KOPT-K1 (cell line): ENCODE results near the gene ARMC9.
"Not testable (repeated sequence)": the region's sequence is repeated elsewhere in the genome, so short reads cannot be mapped to it uniquely, and the experiment has no call there.

Experiments
- H3K27ac ChIP-seq: fragments of 200-600 bp; sonication (generic); 2 replicates; pipeline ENCODE4 v1.5.1; 2016; ENCODE audit warnings: antibody characterized with exemption, mild to moderate bottlenecking, low read depth, low read length; ENCODE audit not compliant: poor library complexity, severe bottlenecking
- H3K36me3 ChIP-seq: fragments of 200-600 bp; sonication (generic); 2 replicates; pipeline ENCODE4 v1.5.1; 2017; ENCODE audit warnings: antibody characterized with exemption, mild to moderate bottlenecking, low read length, moderate library complexity; ENCODE audit not compliant: insufficient read depth
- H3K9me3 ChIP-seq: fragments of 200-600 bp; sonication (generic); 2 replicates; pipeline ENCODE4 v1.5.1; 2017; ENCODE audit warnings: antibody characterized with exemption, low read length, mild to moderate bottlenecking; ENCODE audit not compliant: insufficient read depth, poor library complexity, severe bottlenecking

ARMC9 gene

GRCh38 chr2:231364961-231365810 lies 166.8 kb downstream of the ARMC9 start:
- H3K36me3 ChIP-seq = no peaks in the 10 kb centered on the region
- no peak overlapping the region for H3K27ac ChIP-seq
- H3K9me3 ChIP-seq = no peaks in the 10 kb centered on the region

GRCh38 chr2:231367178-231367577 lies 168.7 kb downstream of the ARMC9 start:
- no peak overlapping the region for H3K27ac ChIP-seq
- no peaks in the 10 kb centered on the region for H3K9me3 ChIP-seq
- no peaks in the 10 kb centered on the region for H3K36me3 ChIP-seq

DNA sequence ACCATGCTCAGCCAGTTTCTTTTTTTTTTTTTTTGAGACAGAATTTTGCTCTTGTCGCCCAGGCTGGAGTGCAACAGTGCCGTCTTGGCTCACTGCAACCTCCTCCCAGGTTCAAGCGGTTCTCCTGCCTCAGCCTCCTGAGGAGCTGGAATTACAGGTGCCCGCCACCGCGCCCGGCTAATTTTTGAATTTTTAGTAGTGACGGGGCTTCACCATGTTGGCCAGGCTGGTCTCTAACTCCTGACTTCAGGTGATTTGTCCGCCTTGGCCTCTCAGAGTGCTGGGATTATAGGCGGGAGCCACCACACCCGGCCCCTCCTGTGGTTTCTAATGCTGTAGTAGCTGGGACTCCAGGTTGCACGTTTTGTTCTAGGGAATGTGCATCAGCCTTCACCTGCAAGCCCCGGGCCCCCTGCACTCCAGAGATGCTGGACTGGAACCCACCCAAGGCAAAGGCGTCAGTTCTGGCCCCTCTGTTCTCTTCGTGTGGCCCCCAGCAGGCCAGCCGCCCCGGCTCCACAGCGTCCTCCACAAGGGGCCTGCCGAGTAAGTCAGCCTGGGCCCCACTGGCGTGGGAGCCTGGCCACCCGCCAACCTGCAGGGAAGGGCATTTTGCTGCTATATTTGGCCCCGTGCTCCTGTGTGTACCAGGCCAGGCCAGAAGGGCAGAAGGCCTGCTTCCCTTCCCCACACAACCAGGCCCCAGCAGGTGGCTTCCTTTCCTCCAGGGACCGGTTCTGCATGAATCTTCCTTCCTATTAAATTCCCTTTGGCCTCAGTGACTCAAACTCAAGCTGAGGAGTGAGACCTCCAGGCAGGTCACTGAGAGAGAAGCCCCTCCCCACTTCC lies 171.4 kb downstream of the ARMC9 start:
- no peaks in the 10 kb centered on the region for H3K36me3 ChIP-seq
- no peaks in the 10 kb centered on the region for H3K9me3 ChIP-seq
- H3K27ac ChIP-seq = no peak overlapping the region

DNA sequence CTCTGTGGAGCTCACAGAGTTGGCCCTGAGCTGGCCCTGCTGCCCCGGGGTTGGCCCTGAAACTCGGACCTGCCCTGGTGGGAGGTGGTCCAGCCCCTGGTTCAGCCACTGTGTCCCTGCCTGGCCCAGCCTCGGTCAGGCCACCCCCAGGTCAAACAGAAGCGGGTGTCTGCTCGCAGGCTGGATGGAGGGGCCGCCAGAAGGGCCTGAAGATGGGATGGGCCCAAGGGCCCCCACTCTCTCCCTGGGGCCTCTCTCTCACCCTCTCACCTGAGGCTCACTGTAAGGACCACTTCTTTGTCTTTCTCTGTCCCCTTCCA lies 172.0 kb downstream of the ARMC9 start:
- H3K9me3 ChIP-seq = no peaks in the 10 kb centered on the region
- H3K36me3 ChIP-seq = no peaks in the 10 kb centered on the region
- no peak overlapping the region for H3K27ac ChIP-seq

DNA sequence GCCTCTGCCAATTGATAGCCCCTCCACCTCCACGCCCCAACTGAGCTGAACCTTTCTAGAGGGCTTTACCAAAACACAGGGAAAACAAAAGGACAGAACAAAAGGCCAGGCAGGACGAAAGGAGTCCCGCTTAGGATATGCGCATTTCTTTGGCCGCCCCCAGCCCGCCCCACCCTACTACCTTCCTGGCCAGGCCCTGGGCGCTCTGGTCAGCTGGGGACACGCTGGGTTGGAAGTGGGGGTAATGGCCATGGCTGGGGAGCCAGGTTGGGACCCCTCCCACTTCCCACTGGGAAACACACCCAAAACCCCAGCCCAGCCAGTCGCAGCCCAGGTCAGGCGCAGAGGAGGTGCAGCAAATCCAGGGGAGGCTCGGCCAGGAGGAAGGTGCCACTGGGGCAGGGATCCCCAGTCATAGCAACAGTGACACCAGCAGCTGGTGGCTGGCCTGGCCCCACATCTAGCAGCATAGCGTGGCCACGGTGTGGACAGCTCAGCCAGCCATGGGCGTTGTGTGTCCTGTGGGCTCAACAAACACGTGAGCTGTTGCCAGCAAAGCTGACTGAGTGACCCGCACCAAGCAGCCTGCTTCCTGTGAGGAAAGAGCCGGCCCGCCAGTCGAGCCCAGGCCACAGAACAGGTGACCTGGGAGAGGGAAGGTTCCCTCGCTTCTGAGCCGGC lies 172.5 kb downstream of the ARMC9 start:
- Histone ChIP-seq H3K36me3 (no peaks in the 10 kb centered on the region), H3K27ac (no peak overlapping the region), H3K9me3 (no peaks in the 10 kb centered on the region)

GRCh38 chr2:231371430-231372054 lies 173.1 kb downstream of the ARMC9 start:
- Histone ChIP-seq H3K9me3 (no peaks in the 10 kb centered on the region), H3K27ac (no peak overlapping the region), H3K36me3 (no peaks in the 10 kb centered on the region)

GRCh38 chr2:231372326-231372725 lies 173.9 kb downstream of the ARMC9 start:
- Histone ChIP-seq H3K27ac (no peak overlapping the region), H3K36me3 (no peaks in the 10 kb centered on the region), H3K9me3 (no peaks in the 10 kb centered on the region)

- no peak overlapping the region for H3K27ac ChIP-seq
- H3K36me3 ChIP-seq = no peaks in the 10 kb centered on the region
- H3K9me3 ChIP-seq = no peaks in the 10 kb centered on the region
Measured at GRCh38 chr2:231373184-231373583, 174.8 kb downstream of the ARMC9 start.

GRCh38 chr2:231373786-231374349 lies 175.4 kb downstream of the ARMC9 start:
- Histone ChIP-seq H3K9me3 (no peaks in the 10 kb centered on the region), H3K36me3 (no peaks in the 10 kb centered on the region), H3K27ac (no peak overlapping the region)

- Histone ChIP-seq H3K9me3 (no peaks in the 10 kb centered on the region), H3K27ac (no peak overlapping the region), H3K36me3 (no peaks in the 10 kb centered on the region)
Measured at GRCh38 chr2:231374771-231375170, 176.3 kb downstream of the ARMC9 start.

DNA sequence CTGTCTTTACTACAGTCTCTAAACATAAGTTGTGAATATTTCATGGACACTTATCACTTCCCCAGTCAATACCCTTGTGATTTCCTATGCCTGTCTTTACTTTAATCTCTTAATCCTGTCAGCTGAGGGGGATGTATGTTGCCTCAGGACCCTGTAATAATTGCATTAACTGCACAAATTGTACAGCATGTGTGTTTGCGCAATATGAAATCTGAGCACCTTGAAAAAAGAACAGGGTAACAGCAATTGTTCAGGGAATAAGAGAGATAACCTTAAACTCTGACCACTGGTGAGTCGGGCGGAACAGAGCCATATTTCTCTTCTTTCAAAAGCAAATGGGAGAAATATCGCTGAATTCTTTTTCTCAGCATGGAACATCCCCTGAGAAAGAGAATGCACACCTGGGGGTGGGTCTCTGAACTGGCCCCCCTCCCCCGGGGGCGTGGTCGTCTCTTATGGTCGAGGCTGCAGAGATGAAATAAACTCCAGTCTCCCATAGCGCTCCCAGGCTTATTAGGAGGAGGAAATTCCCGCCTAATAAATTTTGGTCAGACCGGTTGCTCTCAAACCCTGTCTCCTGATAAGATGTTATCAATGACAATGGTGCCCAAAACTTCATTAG lies 177.7 kb downstream of the ARMC9 start:
- H3K27ac ChIP-seq, H3K9me3 ChIP-seq, H3K36me3 ChIP-seq: not testable (repeated sequence)

DNA sequence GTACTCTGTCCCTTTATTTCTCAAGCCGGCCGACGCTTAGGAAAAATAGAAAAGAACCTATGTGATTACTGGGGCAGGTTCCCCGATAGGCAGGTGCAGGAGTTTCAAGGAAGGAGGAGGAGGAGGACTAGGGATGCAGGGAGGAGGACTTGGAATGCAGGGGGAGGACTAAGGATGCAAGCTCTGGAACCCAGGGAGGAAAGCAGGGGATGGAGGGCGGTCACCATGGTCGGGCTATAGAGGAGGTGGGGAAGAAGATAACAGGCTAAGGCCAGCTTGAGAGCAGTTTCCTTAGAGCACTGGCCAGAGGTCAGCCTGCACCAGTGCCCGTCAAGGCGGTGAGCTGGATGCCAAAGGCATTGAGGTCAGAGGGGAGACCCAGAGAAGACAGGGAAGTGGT lies 178.4 kb downstream of the ARMC9 start:
- Histone ChIP-seq H3K36me3 (no peaks in the 10 kb centered on the region), H3K27ac (no peak overlapping the region), H3K9me3 (no peaks in the 10 kb centered on the region)

- Histone ChIP-seq H3K27ac (no peak overlapping the region), H3K9me3 (no peaks in the 10 kb centered on the region), H3K36me3 (no peaks in the 10 kb centered on the region)
Measured at GRCh38 chr2:231378026-231378722, 179.7 kb downstream of the ARMC9 start.
